ENCODE data around the gene OXGR1. TPM values are rescaled to one million over a fixed set of nuclear protein-coding genes. Genes with fewer than 3 reads are reported as not detected.
A peak's percentile ranks its signal among the peaks of the same experiment; 100 is the strongest.
"Not testable (repeated sequence)": the region's sequence is repeated elsewhere in the genome, so short reads cannot be mapped to it uniquely, and the experiment has no call there.

OXGR1 gene
- polyA plus RNA-seq, 6 donors from 2014 or later, result not detected

DNA sequence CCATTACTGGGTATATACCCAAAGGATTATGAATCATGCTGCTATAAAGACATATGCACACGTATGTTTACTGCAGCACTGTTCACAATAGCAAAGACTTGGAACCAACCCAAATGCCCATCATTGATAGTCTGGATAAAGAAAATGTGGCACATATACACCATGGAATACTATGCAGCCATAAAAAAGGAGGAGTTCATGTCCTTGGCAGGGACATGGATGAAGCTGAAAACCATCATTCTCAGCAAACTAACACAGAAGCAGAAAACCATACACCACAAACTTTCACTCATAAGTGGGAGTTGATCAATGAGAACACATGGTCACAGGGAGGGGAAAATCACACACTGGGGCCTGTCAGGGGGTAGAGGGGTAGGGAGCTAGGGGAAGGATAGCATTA is 14.4 kb downstream of the OXGR1 start:
- ATAC-seq (ENCODE audit: low read depth in 2 of 2); H3K4me1 Mint-ChIP-seq; H3K36me3 Mint-ChIP-seq; DNase-seq; H3K27ac Mint-ChIP-seq; H3K4me3 Mint-ChIP-seq: not testable (repeated sequence)
- H3K9me3 Mint-ChIP-seq, result peaks cover 11 to 45% (median 19%) of the 10 kb centered on the region in 7 donors
- H3K27me3 Mint-ChIP-seq, result peaks cover 12 to 15% (median 14%) of the 10 kb centered on the region in 3 donors

DNA sequence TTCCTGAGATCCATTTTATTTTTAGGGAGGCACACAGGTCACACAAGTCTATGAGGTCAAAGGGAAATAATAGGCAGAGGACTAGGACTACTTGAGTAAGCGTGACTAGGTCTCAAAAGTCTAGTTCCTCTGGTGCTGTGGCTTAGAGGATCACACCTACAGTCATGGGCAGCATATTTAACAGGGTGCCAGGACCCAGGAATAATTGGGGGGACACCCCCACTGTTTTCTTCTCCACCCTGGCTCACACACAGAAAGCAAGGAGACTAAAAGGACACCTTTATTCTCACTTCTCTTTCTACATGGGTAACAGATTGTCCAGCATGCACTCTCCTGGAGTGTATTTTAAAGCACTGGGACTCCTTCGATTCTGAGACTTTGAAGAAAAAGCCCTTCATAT is 26.2 kb downstream of the OXGR1 start:
- ATAC-seq (ENCODE audit: low read depth in 2 of 2) (no peak), DNase-seq (no peak)
- Mint-ChIP-seq H3K4me3 (no peak overlapping the region), H3K36me3 (peaks cover 8 to 24% of the 10 kb centered on the region in 2 donors), H3K27ac (no peak overlapping the region), H3K4me1 (no peaks in the 10 kb centered on the region), H3K9me3 (peaks cover 13 to 87% (median 47%) of the 10 kb centered on the region in 7 donors), H3K27me3 (no peaks in the 10 kb centered on the region)

DNA sequence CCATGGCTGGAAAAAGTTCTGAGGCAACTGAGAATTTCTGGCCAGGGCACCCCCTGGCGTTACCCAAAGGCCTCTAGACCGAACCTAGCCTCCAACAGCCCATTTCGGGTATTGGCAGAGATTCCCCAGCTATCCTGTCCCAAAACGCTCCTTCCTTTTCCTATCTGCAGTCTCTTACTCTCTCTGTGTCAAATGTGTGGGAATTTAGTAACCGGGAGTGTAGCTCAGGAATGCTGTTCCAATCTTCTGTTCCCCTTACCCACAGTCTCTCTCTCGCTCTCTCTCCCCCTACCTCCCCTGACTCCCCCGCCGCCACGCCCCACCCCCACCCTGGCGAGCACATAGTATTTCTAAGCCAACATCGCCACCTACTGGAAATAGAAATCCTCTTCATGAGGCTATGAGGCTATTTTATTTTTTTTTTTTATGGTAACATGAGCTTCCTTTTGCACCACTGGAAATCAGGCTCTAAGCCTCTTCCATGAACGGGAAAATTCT is 27.0 kb downstream of the OXGR1 start:
- Mint-ChIP-seq H3K9me3 (peaks cover 14 to 88% (median 45%) of the 10 kb centered on the region in 7 donors), H3K27ac (no peak overlapping the region), H3K27me3 (no peaks in the 10 kb centered on the region), H3K4me1 (no peaks in the 10 kb centered on the region), H3K36me3 (peaks cover 8 to 24% of the 10 kb centered on the region in 2 donors), H3K4me3 (no peak overlapping the region)
- ATAC-seq (ENCODE audit: low read depth in 2 of 2) (no peak), DNase-seq (no peak)

DNA sequence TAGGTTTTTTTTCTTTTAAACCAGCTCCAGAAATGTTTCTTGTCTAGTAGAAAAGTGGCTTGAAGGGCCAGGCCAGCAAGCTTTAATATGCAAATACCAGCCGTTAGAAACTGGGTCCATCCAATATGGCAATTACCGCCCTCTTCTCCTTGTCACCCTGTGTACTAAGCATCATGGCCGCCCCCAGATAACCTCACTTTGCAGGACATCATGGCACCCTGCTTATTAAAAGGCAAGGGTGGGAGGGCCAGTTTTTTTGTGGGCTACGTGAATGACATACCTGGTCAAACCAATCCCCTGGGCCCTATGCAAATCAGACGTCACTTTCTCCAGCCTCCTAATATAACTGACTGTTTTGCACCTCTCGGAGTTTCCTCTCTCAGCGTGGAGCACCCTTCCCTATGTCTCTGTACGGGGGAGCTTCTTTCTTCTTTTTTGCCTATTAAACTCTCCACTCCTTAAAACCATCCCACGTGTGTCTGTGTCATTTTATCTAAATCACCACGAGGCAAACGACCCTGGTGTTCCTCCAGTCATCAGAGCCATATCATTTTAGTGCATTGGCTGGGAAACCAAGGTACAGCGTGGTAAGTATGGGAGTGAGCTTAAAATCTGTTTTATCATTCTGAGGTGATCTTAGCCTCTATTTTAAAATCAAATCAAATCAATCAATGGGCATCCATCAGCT is 27.7 kb downstream of the OXGR1 start:
- no peaks in the 10 kb centered on the region for H3K27me3 Mint-ChIP-seq
- no peak for ATAC-seq (ENCODE audit: low read depth in 2 of 2)
- DNase-seq, result no peak

DNA sequence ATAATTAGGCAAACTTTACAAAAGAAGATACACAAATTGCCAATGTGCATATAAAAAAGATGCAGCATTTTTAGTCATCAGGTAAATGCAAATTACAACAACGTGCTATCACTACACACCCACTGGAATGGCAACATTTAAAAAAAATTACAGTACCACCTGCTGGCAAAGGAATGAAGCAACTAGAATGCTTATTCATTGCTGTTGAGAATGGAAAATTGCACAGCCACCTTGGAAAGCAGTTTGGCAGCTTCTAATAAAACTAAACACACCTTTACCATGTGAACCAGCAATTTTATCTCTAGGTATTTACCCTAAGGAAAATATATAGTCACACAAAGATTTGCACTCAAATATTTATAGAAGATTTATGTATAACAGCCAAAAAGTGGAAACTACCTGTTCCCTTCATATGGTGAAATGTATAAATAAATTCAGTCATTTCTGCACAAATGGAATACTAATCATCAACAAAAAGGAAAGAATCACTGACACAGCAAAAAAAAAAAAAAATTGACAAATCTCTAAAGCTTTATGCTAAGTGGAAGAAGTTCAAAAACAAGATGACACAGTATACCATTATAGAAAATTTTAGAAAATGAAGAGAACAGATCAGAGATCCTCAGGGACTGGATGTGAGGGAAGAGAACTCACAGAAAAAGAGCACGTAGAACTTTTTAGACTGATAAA is 30.3 kb downstream of the OXGR1 start:
- Mint-ChIP-seq H3K27me3 (no peaks in the 10 kb centered on the region), H3K9me3 (peaks cover 11 to 63% (median 28%) of the 10 kb centered on the region in 7 donors)

More for the DNA sequence above, 27.7 kb downstream of the OXGR1 start:
- Mint-ChIP-seq H3K4me3 (no peak overlapping the region), H3K27ac (no peak overlapping the region), H3K9me3 (peaks cover 14 to 83% (median 42%) of the 10 kb centered on the region in 7 donors), H3K4me1 (no peaks in the 10 kb centered on the region), H3K36me3 (peaks cover 8 to 18% of the 10 kb centered on the region in 2 donors)

DNA sequence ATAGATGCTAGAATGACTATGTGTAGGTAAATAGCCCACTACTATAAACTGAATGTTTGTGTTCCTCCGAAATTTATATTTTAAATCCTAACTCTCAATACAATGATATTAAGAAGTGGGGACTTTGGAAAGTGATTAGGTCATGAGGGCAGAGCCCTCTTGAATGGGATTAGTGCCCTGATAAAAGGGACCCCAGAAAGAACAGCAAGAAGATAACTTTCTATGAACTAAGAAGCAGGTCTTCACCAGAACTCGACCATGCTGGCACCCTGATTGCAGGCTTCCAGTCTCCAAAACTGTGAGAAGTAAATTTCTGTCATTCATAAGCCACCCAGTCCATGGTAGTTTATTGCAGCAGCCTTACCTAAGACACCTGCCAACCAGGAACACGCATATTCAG is 33.9 kb downstream of the OXGR1 start:
- ATAC-seq (ENCODE audit: low read depth in 2 of 2), result no peak
- no peak overlapping the region for H3K4me3 Mint-ChIP-seq

More for the DNA sequence above, 30.3 kb downstream of the OXGR1 start:
- ATAC-seq (ENCODE audit: low read depth in 2 of 2) (no peak), DNase-seq (no peak)
- Mint-ChIP-seq H3K4me3 (no peak overlapping the region), H3K27ac (no peak overlapping the region), H3K4me1 (no peaks in the 10 kb centered on the region), H3K36me3 (peaks cover 0 to 9% of the 10 kb centered on the region in 2 donors)

DNA sequence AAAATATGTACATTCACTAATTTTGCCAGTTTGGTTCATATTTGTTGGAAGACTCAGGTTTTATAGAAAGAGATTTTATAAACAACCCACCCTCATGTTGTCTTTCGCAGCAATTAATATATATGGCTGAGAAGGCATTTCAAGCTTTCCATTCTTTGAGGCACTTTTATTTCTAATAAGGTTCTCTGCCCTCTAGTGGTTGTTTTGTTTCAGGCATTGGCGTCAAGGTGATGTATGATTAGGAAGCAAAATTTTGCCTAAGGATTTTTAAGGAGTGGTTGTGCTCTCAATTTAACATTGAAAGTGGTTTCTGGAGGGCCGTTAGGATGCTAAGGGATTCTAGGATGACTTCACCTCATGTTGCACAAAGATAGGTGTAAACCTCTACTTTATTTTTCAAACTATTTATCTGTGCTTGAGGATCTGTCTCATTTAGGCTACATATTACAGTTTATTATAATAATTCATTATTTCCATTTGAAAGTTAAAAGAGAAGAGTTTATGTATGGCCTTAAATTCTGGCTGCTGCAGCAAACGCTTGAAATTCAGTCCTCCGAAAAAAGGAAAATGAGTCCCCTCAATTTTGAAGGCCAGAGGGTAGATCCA is 35.9 kb downstream of the OXGR1 start:
- no peak for DNase-seq

More for the DNA sequence above, 33.9 kb downstream of the OXGR1 start:
- no peaks in the 10 kb centered on the region for H3K36me3 Mint-ChIP-seq
- peaks cover 0 to 3% (median 0%) of the 10 kb centered on the region in 3 donors for H3K27me3 Mint-ChIP-seq
- no peak for DNase-seq
- H3K27ac Mint-ChIP-seq, result no peak overlapping the region
- peaks cover 2 to 29% (median 6%) of the 10 kb centered on the region in 7 donors for H3K9me3 Mint-ChIP-seq
- H3K4me1 Mint-ChIP-seq, result no peaks in the 10 kb centered on the region

DNA sequence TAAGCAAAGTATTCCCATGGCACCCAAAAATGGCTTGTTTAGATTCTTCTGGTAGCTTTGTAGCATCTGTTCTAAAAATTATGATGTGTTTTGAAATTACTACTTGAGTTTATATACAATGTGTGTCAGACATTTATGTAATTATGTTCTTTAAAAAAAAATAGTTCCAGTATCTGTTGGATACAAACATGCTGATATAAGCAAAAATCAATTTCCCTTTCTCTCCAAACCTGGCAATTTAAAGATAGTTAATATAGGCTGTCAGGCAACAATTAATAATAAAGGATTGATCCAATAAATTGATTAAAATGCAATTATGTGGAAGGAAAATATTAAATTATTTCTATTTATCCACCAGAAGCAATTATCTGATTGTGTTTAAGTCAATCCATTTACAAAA is 41.7 kb downstream of the OXGR1 start:
- H3K9me3 Mint-ChIP-seq, result peaks cover 0 to 11% (median 2%) of the 10 kb centered on the region in 7 donors

More for the DNA sequence above, 35.9 kb downstream of the OXGR1 start:
- Mint-ChIP-seq H3K4me3 (no peak overlapping the region), H3K27me3 (peaks cover 0 to 3% (median 0%) of the 10 kb centered on the region in 3 donors), H3K36me3 (no peaks in the 10 kb centered on the region), H3K4me1 (no peaks in the 10 kb centered on the region), H3K9me3 (peaks cover 0 to 17% (median 4%) of the 10 kb centered on the region in 7 donors), H3K27ac (no peak overlapping the region)
- no peak for ATAC-seq (ENCODE audit: low read depth in 2 of 2)

DNA sequence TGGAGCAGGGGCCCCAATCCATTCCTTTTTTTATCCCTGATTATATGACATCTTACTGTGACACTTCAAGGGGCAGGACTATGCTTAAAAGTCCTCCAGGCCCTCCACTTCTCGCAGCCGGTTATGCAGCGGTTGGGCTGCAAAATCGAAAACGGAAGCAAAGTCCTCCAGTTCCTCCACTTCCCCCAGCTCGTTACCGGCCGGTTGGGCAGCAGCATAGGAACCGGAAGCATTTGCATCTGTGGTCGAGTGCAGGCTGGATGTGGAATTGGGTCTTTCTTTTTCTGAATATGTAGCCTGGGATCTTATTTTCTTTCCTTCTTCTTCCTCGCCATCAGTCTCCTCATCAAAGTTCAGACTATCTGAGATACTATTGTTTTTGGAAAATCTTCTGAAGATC is 46.1 kb downstream of the OXGR1 start:
- Mint-ChIP-seq H3K9me3 (peaks cover 0 to 11% (median 4%) of the 10 kb centered on the region in 7 donors), H3K27ac (no peak overlapping the region), H3K36me3 (no peaks in the 10 kb centered on the region), H3K4me1 (no peaks in the 10 kb centered on the region), H3K27me3 (peaks cover 0 to 7% (median 0%) of the 10 kb centered on the region in 3 donors), H3K4me3 (no peak overlapping the region)
- DNase-seq (no peak), ATAC-seq (ENCODE audit: low read depth in 2 of 2) (no peak)

More for the DNA sequence above, 41.7 kb downstream of the OXGR1 start:
- peaks cover 0 to 7% (median 3%) of the 10 kb centered on the region in 3 donors for H3K27me3 Mint-ChIP-seq
- no peak overlapping the region for H3K27ac Mint-ChIP-seq
- no peaks in the 10 kb centered on the region for H3K36me3 Mint-ChIP-seq
- H3K4me3 Mint-ChIP-seq, result no peak overlapping the region
- ATAC-seq (ENCODE audit: low read depth in 2 of 2) (no peak), DNase-seq (no peak)
- no peaks in the 10 kb centered on the region for H3K4me1 Mint-ChIP-seq

DNA sequence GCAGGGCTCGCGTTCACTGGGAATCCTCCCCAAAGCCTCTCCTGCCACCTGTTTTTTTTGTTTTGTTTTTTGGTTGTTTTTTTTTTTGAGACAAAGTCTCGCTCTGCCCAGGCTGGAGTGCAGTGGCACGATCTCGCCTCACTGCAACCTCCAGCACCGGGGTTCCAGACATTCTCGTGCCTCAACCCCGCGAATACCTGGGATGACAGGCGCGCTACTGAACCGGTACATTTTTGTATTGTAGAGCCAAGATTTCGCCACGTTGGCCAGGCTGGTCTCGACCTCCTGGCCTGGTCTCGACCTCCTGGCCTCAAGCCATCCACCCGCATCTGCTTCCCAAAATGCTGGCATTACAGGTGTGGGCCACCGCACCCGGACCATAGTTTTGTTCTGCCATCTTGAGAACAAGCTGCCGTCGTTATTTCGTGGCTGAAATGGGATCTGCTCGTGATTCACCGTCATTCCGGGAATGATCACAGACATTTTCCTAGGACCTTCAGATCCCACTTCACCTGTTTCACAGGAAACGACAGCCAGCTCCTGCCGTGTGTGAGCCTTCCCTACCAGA is 46.8 kb downstream of the OXGR1 start:
- Mint-ChIP-seq H3K4me1 (no peaks in the 10 kb centered on the region), H3K27me3 (peaks cover 0 to 7% (median 0%) of the 10 kb centered on the region in 3 donors), H3K4me3 (no peak overlapping the region), H3K27ac (no peak overlapping the region), H3K9me3 (peaks cover 0 to 11% (median 4%) of the 10 kb centered on the region in 7 donors), H3K36me3 (no peaks in the 10 kb centered on the region)
- ATAC-seq (ENCODE audit: low read depth in 2 of 2), result no peak
- no peak for DNase-seq

DNA sequence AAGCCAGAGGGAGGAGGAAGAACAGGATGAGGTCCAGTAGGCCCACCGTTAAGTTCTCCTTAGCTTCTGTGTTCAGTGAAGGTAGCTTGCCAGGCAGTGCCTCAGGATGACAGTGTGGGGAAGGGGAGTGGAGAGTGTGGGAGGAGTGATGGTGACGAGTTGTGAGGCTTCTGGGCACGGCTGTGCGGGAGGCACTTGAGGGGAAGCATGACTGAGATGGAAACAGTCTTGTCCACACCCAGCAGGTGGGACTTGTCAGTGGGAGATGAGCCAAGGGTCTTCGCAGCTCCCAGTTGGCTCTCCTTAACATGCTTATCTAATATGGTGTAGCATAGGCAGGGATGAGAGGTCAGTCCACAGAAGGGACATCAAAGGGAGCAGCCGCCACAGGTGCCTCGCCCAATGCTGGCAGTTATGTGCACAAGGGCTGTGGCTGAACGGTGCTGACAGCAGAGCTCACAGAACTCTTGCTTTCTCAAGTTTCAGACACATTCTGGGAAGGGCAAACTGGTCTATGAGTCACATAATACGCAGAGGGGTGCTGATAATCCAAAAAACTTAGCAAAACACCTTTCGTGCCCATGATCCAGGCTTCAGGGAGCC is 47.5 kb downstream of the OXGR1 start:
- Mint-ChIP-seq H3K4me1 (no peaks in the 10 kb centered on the region), H3K27me3 (peaks cover 0 to 2% (median 0%) of the 10 kb centered on the region in 3 donors), H3K4me3 (no peak overlapping the region), H3K27ac (peak overlapping the region in 1 of 6 donors; percentile 77), H3K9me3 (peaks cover 0 to 11% (median 4%) of the 10 kb centered on the region in 7 donors), H3K36me3 (no peaks in the 10 kb centered on the region)
- no peak for DNase-seq
- ATAC-seq (ENCODE audit: low read depth in 2 of 2), result no peak

DNA sequence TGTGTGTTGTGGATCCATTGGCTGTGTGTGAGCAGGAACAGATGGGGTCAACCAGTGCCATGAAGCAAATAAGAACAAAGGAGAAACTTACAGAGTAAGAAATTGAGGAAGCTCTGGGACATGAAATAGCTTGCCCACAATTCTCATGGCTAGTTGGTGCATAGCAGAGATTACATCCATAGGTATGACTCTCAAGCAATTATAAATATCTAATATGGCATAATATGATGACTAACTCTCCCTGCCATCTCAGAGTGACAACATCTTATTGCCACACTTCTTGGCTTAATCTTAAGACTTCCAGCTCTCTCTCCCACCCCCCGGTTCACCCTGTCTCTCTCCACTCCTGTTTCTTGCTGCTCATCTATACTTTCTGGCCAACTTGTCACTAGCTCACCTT is 53.3 kb downstream of the OXGR1 start:
- Mint-ChIP-seq H3K36me3 (no peaks in the 10 kb centered on the region), H3K9me3 (no peaks in the 10 kb centered on the region), H3K27me3 (no peaks in the 10 kb centered on the region), H3K27ac (no peak overlapping the region), H3K4me1 (no peaks in the 10 kb centered on the region), H3K4me3 (no peak overlapping the region)
- DNase-seq (no peak), ATAC-seq (ENCODE audit: low read depth in 2 of 2) (no peak)

DNA sequence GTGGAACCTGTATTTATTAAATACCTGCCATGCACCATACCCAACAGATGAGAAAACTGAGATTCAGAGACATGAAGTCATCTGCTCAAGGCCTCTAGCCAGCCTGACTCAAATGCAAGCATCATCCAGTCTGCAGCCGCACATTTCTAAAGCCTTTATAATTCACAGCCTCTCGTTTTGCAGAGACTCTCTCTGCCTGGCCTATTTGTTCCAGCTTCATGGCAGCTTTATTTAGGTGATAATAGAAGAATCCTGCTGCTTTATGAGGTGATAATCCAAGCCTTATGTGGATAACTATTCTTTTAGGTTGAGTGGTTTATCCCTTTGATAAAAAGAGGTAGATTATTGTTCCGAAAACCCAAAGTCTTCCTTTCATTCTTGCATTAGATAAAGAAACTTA is 58.4 kb downstream of the OXGR1 start:
- Mint-ChIP-seq H3K4me1 (no peaks in the 10 kb centered on the region), H3K36me3 (no peaks in the 10 kb centered on the region), H3K9me3 (no peaks in the 10 kb centered on the region), H3K27ac (no peak overlapping the region), H3K4me3 (no peak overlapping the region), H3K27me3 (no peaks in the 10 kb centered on the region)
- DNase-seq (no peak), ATAC-seq (ENCODE audit: low read depth in 2 of 2) (no peak)

All from naive B cell (primary cell).